HG03135 (cell line): ENCODE measurements around the gene HAUS7.

Experiments
- ATAC-seq: cut with Tn5 transposase; IDR thresholded peaks from one replicate; pipeline ENCODE4 v1.9.1; 2021; ENCODE audit warnings: mild to moderate bottlenecking, moderate library complexity; ENCODE audit not compliant: unreplicated experiment

HAUS7 gene

GRCh38 chrX:153499876-153500275 lies 29.5 kb upstream of the HAUS7 start:
- ATAC-seq, result no peak

DNA sequence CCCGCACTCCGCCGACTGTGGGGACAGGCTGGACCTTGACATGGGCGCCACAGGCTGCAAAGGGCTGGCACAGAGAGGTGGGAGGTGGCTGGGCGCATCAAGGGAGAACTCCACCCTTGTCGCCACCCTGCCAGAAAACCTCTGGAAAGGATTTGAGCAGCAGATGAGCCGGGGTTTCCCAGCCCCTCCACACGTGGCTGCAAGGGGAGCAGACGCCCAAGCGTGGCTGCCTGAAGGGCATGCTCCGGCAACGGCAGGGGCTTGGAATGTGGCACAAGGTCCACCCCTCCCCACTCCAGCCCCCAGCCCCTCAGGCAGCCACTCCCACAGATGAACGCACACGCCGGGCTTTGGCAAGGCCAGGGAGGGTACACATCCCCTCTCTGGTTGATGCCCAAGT lies 29.0 kb upstream of the HAUS7 start:
- ATAC-seq, result no peak

DNA sequence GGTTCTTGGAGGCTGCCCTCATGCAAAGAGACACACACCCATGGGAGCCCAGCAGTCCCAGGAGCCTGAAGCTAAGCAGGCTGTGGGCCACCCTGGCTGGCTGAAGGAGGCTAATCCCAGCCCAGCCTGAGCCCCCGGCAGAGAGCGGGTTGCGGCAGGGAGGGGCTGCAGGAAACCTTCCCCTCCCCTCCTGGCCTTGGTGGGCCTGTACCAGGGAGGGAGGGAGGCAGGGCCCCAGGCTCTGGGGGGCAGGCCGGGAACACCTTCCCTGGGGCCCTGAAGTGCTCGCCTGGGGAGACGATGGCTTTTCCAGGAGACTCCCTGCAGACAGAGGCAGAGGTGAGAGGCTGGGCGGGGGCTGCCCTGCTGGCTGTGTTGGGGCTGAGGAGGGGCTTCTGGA lies 28.1 kb upstream of the HAUS7 start:
- no peak for ATAC-seq

DNA sequence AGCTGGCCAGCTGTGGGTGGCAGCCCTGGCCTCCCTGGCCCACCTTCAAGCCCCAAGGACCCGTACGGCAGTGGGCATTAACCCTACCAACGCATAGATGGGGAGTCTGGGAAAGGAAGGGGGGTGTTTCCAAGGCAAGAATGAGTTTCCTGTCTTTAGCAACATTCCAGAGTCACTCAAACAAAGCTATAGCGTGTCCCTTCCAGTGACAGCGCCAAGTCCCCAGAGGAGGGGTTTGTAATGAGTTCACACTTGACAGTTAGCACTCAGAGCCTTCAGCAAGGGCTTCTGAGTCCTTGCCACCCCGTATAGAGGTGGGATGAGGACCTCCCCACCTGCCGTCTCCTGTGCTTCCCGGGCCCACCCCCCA lies 26.2 kb upstream of the HAUS7 start:
- no peak for ATAC-seq

DNA sequence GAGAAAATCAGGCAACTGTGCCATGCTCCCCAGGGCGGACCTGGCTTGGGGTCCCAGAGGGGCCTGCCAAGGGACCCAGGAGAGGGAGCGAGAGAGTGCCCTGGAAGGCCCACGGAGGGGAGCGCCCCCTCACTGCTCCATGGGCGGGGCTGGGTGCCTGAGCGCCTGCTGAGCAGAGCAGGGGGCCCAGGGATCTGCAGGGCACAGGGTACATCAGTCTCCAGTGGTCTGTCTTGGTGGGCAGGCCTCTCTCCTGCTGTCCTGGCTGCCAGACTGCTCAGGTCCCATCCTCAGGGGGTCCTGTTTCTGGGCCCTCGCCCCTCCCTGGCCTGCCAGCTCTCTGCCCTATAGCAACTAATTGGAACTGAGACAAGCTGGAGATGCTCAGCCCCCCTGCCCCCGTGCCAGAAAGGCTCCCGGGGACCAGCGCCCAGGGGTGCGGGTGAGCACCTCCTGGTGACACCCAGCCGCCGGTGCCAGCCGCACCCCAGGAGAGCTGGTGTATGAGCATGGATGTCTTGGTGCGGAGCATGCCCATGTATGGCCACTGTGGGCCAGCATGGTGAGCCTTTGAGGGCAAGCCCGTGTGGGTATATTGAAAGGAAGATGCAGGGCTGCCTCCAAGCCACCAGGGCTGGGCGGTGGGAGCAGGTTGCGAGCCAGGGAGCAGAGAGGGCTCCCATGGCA lies 25.7 kb upstream of the HAUS7 start:
- no peak for ATAC-seq

- no peak for ATAC-seq
These were observed 25.0 kb upstream of the HAUS7 start for GRCh38 chrX:153495362-153495751.

DNA sequence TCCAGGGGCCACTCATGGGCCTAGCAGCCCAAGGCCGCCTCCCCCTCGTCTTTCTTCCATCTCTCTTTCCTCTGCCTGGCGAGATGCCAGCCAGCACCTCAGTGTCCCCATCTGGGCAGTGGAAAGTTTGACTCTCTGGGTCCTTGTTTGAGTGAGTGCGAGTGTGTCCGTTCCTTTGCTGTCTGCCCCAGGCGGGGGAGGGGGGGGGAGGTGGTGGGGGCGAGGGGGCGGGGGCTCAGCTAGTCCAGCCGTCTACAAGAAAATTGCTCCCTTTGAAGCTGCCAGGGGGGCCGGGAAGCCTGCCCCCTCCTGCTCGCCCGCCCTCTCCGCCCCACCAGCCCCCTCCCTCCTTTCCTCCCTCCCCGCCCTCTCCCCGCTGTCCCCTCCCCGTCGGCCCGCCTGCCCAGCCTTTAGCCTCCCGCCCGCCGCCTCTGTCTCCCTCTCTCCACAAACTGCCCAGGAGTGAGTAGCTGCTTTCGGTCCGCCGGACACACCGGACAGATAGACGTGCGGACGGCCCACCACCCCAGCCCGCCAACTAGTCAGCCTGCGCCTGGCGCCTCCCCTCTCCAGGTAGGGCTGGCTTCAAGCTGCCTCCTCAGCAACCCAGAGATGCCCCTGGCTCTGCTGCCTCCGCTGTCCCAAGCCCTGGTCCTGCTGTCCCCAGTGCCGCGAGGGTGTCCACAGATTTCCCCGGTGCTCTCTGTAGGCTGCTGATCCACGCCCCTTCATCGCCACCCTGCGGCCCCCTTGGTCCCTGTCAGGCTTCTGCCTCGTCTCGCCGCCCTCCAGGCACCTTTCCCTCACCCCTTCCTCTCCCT lies 24.4 kb upstream of the HAUS7 start, which contains the start of gene BGN:
Gene BGN (plus strand): TSS at position 440 of the 821 bp plus-strand sequence. CDS start 9,652 bp downstream, outside the sequence.
- no peak for ATAC-seq

- ATAC-seq, result no peak
These were observed 23.7 kb upstream of the HAUS7 start for GRCh38 chrX:153494061-153494460.

GRCh38 chrX:153493085-153493484 lies 22.7 kb upstream of the HAUS7 start:
- ATAC-seq, result no peak

DNA sequence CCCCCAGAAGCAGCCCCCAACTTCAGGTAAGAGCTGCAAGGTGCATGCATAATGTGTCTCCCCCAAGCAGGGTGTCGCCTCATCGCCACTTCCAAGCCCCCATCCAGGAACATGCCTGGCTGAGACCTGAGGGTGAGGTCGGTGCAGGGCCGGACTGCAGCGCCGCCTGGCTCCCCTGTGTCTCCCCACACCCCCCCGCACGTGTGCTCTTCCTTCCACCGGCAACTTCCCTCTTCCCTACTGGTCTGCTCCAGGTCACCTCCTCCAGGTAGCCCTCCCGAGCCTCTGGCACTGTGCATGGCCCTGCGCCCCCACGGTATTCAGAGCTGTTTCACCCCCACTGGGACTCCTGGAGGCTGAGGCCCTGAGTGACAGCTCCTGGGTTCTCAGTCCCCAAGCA lies 22.2 kb upstream of the HAUS7 start:
- ATAC-seq, result no peak

DNA sequence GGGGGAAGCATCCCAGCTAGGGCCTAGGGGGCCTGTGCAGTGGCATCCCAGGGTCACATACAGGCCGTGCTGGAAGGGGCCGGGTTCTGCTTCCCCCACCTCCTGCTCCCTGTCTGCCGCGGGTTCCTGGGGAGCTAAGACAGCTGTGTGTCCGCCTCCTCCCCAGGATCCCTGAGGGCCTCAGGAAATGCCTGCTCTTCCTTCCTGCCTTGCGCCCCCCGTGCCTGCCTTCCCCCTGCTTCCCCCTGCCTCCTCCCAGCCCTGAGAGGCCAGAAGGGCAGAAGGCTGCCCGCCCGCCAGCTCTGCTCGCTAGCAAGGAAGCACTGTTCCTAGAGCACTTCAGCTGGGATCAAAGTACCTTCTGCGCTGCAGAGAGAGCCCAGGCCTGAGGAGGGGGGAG lies 21.5 kb upstream of the HAUS7 start:
- ATAC-seq, result no peak

- no peak for ATAC-seq
These were observed 21.1 kb upstream of the HAUS7 start for GRCh38 chrX:153491351-153491914.

- no peak for ATAC-seq
These were observed 20.0 kb upstream of the HAUS7 start for GRCh38 chrX:153490217-153490930.

GRCh38 chrX:153488231-153488914 lies 18.0 kb upstream of the HAUS7 start:
- no peak for ATAC-seq

- no peak for ATAC-seq
These were observed 17.3 kb upstream of the HAUS7 start for GRCh38 chrX:153487590-153488071.

GRCh38 chrX:153486171-153486570 lies 15.8 kb upstream of the HAUS7 start:
- ATAC-seq, result no peak

- ATAC-seq, result no peak
These were observed 15.2 kb upstream of the HAUS7 start for GRCh38 chrX:153485396-153486080.

DNA sequence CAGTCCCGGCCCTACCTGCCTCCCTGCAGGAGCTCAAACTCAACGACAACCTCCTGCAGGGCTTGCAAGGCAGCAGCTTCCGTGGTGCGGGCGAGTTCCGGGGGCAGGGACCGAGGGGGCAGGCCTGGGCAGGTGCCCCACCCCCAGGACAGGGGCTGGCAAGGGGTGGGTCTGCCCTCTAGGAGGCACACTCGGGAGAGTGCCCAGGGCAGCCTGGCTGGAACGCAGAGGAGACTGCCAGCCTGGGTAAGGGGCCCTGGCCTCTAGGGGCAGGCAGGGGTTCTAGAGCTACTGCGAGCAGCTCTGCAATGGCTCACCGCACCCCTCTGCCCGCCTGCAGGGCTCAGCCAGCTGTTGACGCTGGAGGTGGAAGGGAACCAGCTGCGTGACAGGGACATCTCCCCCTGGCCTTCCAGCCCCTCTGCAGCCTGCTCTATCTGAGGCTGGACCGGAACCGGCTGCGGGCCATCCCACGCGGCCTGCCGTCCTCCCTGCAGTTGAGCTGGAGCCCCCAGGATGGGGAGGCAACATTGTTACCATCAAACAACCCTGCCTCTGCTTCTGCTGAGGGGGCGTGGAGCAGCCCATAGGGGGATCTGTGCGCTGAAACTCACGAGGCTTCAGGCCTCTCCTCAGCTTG lies 12.1 kb upstream of the HAUS7 start:
- no peak for ATAC-seq

DNA sequence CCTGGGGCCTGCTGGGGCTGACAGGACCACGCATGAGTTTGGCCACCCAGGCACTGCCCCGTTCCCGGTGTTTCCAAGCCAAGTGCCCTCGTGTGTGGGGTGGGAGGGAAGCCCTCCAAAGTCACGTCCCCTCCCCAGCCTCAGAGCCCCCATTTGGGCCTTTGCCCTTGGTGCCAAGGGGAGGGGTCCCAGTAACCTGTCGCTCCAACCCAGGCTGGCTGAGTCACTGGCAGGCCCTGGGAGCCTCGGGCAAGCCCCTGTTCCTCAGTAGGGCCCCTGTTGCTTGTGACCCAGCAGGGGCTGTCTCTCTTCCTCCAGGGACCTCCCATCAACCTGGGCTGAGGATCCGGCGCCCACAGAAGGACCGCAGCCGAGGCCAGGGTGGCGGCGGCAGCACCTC lies 10.7 kb upstream of the HAUS7 start:
- no peak for ATAC-seq

DNA sequence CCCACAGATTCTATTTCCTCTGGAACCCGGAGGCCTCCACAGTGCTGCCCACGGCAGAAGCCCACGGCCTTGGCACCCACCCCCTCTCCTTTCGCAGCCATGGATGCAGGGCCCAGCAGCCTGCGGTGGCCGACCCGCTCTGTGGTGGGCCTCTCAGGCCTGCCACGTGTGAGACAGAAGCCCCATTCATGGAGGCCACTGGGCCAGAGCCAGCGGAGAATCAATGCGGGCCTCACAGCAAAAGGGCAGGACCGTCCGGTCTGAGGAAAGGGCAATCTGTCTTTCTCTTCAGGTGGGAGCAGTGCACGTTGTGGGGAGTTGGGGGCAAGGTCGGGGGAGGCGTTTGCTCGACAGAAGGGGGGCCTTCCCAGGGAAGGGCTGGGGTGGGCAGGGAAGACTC lies 8.4 kb upstream of the HAUS7 start:
- ATAC-seq, result no peak
